HepG2 (cell line): ENCODE results near the gene RGS5. TPM values are rescaled to one million over a fixed set of nuclear protein-coding genes. Genes with fewer than 3 reads are reported as not detected.

Experiments used
- ATAC-seq: fragments of 200-7000 bp; cut with Tn5 transposase; 3 replicates; pipeline ENCODE4 v1.9.1; 2020; ENCODE audit warnings: mild to moderate bottlenecking, moderate library complexity
- BruUV-seq: library from RNA; stranded (reverse); fragments of 400-500 nt; replicated peaks from 2 replicates; lab custom pipeline; 2021; lab: Mats Ljungman, UMichigan
- CTCF ChIA-PET: fragments of 300-600 bp; formaldehyde crosslinking; extraction: SDS; loops from one replicate; lab custom pipeline; 2021; ENCODE audit warnings: low total read pairs, inconsistent platforms, low intra/inter-chr PET ratio; lab: Yijun Ruan, JAX
- POLR2A ChIA-PET: fragments of 350-600 bp; sonication (Branson Sonifier 250); formaldehyde crosslinking; loops from one replicate; lab custom pipeline; 2020; ENCODE audit warnings: antibody characterized with exemption, inconsistent platforms; lab: Yijun Ruan, JAX
- DNase-seq: peaks from one replicate; pipeline ENCODE4 v3.0.0-alpha.2; 2015; ENCODE audit warnings: low spot score
- FAIRE-seq: peaks from 3 replicates; lab custom pipeline; 2011; peaks lifted over from hg19 to GRCh38; lab: Jason Lieb, UNC
- H2AFZ ChIP-seq: one replicate; pipeline ENCODE4 v1.6.1; 2011; ENCODE audit warnings: low read length, inconsistent platforms
- H3K27ac ChIP-seq: fragments of 300-600 bp; 3 replicates; pipeline ENCODE4 v1.8.0; 2011; ENCODE audit warnings: mixed run types, mild to moderate bottlenecking, mixed read lengths, low read length, inconsistent platforms; ENCODE audit not compliant: insufficient read depth; ENCODE audit errors: extremely low read length
- H3K27me3 ChIP-seq, 2 experiments: fragments of 200-600 bp in 1 of 2; 2 replicates in 1 of 2; 3 replicates in 1 of 2; pipeline versions ENCODE4 v1.6.0 to v1.8.0; 2011; ENCODE audit warnings: low read length in 2 of 2, mild to moderate bottlenecking in 2 of 2, moderate library complexity in 2 of 2, inconsistent platforms in 1 of 2; ENCODE audit not compliant: insufficient read depth in 2 of 2, control insufficient read depth in 1 of 2
- H3K36me3 ChIP-seq, 2 experiments: fragments of 200-600 bp in 1 of 2; replicated peaks in 1 of 2; 2 replicates in 1 of 2; 3 replicates in 1 of 2; pipeline versions ENCODE4 v1.5.1 to v1.8.0; 2011; ENCODE audit warnings: low read length in 2 of 2, inconsistent platforms in 1 of 2; ENCODE audit not compliant: insufficient read depth in 2 of 2, control insufficient read depth in 1 of 2
- H3K4me1 ChIP-seq: 2 replicates; pipeline ENCODE4 v1.5.1; 2012; ENCODE audit warnings: low read length, inconsistent platforms; ENCODE audit not compliant: insufficient read depth
- H3K4me2 ChIP-seq: 2 replicates; pipeline ENCODE4 v1.6.0; 2011; ENCODE audit warnings: low read depth, low read length, inconsistent platforms
- H3K4me3 ChIP-seq, 3 experiments: fragments of 200-600 bp in 1 of 3; sonication (generic), shearing (Covaris generic) in 1 of 3; replicated peaks in 1 of 3; 2 replicates each; pipeline ENCODE4 v1.5.1; 2011 to 2016; ENCODE audit warnings: low read length in 3 of 3, inconsistent platforms in 2 of 3, low read depth in 2 of 3, mild to moderate bottlenecking in 2 of 3, control low read depth in 1 of 3, mixed read lengths in 1 of 3; ENCODE audit not compliant: insufficient read depth in 1 of 3
- H3K79me2 ChIP-seq: one replicate; pipeline ENCODE4 v1.6.1; 2011; ENCODE audit warnings: low read length, inconsistent platforms; ENCODE audit not compliant: insufficient read depth
- H3K9ac ChIP-seq: 2 replicates; pipeline ENCODE4 v1.6.0; 2011; ENCODE audit warnings: mild to moderate bottlenecking, low read depth, low read length, inconsistent platforms; ENCODE audit not compliant: insufficient read depth
- H3K9me3 ChIP-seq: 2 replicates; pipeline ENCODE4 v1.5.1; 2012; ENCODE audit warnings: mild to moderate bottlenecking, low read length
- H4K20me1 ChIP-seq: 2 replicates; pipeline ENCODE4 v1.6.0; 2011; ENCODE audit warnings: inconsistent platforms, mild to moderate bottlenecking, low read length, moderate library complexity; ENCODE audit not compliant: insufficient read depth
- CHD2 ChIP-seq: IDR thresholded peaks from 2 replicates; pipeline ENCODE4 v1.6.1; 2011; ENCODE audit warnings: low read depth, low read length, improper control_type of control experiment
- GLMP ChIP-seq: sonication (generic); formaldehyde crosslinking; IDR thresholded peaks from 2 replicates; pipeline ENCODE4 v1.9.0; 2021; ENCODE audit warnings: missing genetic modification reagents, mild to moderate bottlenecking, borderline replicate concordance
- HOXD1 ChIP-seq: sonication (generic); formaldehyde crosslinking; IDR thresholded peaks from 2 replicates; pipeline ENCODE4 v1.5.0; 2020; ENCODE audit warnings: missing genetic modification reagents
- RBFOX2 ChIP-seq: fragments of 200-400 bp; formaldehyde crosslinking; IDR thresholded peaks from 2 replicates; pipeline ENCODE4 v1.6.1; 2017; ENCODE audit warnings: low read depth, mild to moderate bottlenecking, low read length
- RBM39 ChIP-seq: fragments of 200-400 bp; formaldehyde crosslinking; IDR thresholded peaks from one replicate; pipeline ENCODE4 v1.6.1; 2018; ENCODE audit warnings: antibody characterized with exemption, mild to moderate bottlenecking, low read depth, low read length; ENCODE audit not compliant: poor library complexity, severe bottlenecking
- SSRP1 ChIP-seq: IDR thresholded peaks from 2 replicates; pipeline ENCODE4 v1.6.1; 2016; ENCODE audit warnings: control low read depth
- TCF12 ChIP-seq, 2 experiments: fragments of 450-650 bp in 1 of 2; sonication (generic) in 1 of 2; formaldehyde crosslinking in 1 of 2; IDR thresholded peaks; 2 replicates each; pipeline versions ENCODE4 v1.6.1 to v1.8.0; 2017 to 2022; ENCODE audit warnings: antibody characterized with exemption in 1 of 2, mild to moderate bottlenecking in 1 of 2, missing genetic modification reagents in 1 of 2, moderate library complexity in 1 of 2
- ZNF556 ChIP-seq: sonication (generic); formaldehyde crosslinking; IDR thresholded peaks from 2 replicates; pipeline ENCODE4 v1.4.0; 2020; ENCODE audit warnings: mild to moderate bottlenecking, missing genetic modification reagents, borderline replicate concordance
- ZNF570 ChIP-seq: sonication (generic); formaldehyde crosslinking; IDR thresholded peaks from 2 replicates; pipeline ENCODE4 v1.4.0; 2020; ENCODE audit warnings: mild to moderate bottlenecking, missing genetic modification reagents, borderline replicate concordance
- WGBS: methylation state at CpG from one replicate; pipeline ENCODE4 v1.1.6; 2017; ENCODE audit warnings: low lambda C conversion rate; 5-methylcytosine and 5-hydroxymethylcytosine counted together
- in situ Hi-C: cut with HindIII; loops from 2 replicates; pipeline ENCODE4 v1.10.0; 2017; ENCODE audit warnings: low pct_unique_long_range_greater_than_20kb; ENCODE audit not compliant: extremely low pct_ligation_motif_present
- intact Hi-C: fragments of 100-400 bp; cut with micrococcal nuclease; formaldehyde crosslinking; loops from one replicate; pipeline ENCODE4 v1.10.0; 2022; ENCODE audit not compliant: unreplicated experiment
- polyA plus RNA-seq, 8 experiments: library from polyadenylated mRNA; depleted of rRNA in 3 of 8; stranded (reverse) in 7 of 8; unstranded in 1 of 8; fragments of >200 nt; fragmentation: Illumina TruSeq in 4 of 8; extraction: Trizol in 4 of 8; gene quantifications; 2 replicates each; pipeline versions ENCODE4 v1.2.1 to v1.2.3, GENCODE V29; 2011 to 2016; ENCODE audit warnings: low read depth in 4 of 8, missing spikeins in 1 of 8, mixed read lengths in 1 of 8; ENCODE audit not compliant: insufficient read depth in 1 of 8
- total RNA-seq, 5 experiments: library from RNA; depleted of rRNA; stranded (reverse); fragments of >200 nt; fragmentation: Illumina TruSeq; extraction: Trizol; gene quantifications; 2 replicates each; pipeline ENCODE4 v1.2.3, GENCODE V29; 2016; ENCODE audit warnings: low read depth in 1 of 5
- TF ChIP-seq, protein P1 (sequence below): IDR thresholded peaks from 2 replicates; pipeline ENCODE4 v1.6.1; 2016; ENCODE audit warnings: low read depth, missing genetic modification reagents, missing compliant biosample characterization

The RGS5 gene
- total and polyA plus RNA-seq, 2 of the 13 experiments (the other 11 are each of a cell fraction or from before 2014, with no cell fraction given), result 1.9 to 2.3 TPM

DNA sequence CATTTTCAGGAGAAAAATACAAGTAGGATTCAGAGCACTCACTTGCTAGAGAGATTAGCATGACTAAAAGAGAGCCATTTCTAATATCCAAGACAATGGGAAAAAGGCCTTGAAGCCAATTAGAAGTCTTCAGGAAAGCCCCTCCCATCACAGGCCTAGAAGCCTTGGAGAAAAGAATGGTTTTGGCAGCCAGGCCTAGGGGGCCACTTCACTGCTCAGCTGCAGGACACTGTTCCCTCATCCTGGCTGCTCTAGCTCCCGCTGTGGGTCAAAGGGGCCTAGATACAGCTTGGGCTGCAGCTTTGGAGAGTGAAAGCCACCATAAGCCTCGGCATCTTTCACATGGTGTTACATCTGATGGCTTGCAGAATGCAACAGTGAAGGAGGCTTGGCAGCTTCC lies 70.7 kb downstream of the RGS5 start:
- DNase-seq, result no peak
- Histone ChIP-seq H3K4me2 (no peak overlapping the region), H3K9ac (no peak overlapping the region), H3K4me3 (no peak overlapping the region), H3K27ac (no peak overlapping the region), H2AFZ (no peak overlapping the region), H3K79me2 (no peaks in the 10 kb centered on the region), H3K27me3 (no peaks in the 10 kb centered on the region), H3K9me3 (no peaks in the 10 kb centered on the region), H4K20me1 (no peaks in the 10 kb centered on the region), H3K36me3 (no peaks in the 10 kb centered on the region), H3K4me1 (no peaks in the 10 kb centered on the region)
- ATAC-seq, result no peak
- TF ChIP-seq, protein P1, sequence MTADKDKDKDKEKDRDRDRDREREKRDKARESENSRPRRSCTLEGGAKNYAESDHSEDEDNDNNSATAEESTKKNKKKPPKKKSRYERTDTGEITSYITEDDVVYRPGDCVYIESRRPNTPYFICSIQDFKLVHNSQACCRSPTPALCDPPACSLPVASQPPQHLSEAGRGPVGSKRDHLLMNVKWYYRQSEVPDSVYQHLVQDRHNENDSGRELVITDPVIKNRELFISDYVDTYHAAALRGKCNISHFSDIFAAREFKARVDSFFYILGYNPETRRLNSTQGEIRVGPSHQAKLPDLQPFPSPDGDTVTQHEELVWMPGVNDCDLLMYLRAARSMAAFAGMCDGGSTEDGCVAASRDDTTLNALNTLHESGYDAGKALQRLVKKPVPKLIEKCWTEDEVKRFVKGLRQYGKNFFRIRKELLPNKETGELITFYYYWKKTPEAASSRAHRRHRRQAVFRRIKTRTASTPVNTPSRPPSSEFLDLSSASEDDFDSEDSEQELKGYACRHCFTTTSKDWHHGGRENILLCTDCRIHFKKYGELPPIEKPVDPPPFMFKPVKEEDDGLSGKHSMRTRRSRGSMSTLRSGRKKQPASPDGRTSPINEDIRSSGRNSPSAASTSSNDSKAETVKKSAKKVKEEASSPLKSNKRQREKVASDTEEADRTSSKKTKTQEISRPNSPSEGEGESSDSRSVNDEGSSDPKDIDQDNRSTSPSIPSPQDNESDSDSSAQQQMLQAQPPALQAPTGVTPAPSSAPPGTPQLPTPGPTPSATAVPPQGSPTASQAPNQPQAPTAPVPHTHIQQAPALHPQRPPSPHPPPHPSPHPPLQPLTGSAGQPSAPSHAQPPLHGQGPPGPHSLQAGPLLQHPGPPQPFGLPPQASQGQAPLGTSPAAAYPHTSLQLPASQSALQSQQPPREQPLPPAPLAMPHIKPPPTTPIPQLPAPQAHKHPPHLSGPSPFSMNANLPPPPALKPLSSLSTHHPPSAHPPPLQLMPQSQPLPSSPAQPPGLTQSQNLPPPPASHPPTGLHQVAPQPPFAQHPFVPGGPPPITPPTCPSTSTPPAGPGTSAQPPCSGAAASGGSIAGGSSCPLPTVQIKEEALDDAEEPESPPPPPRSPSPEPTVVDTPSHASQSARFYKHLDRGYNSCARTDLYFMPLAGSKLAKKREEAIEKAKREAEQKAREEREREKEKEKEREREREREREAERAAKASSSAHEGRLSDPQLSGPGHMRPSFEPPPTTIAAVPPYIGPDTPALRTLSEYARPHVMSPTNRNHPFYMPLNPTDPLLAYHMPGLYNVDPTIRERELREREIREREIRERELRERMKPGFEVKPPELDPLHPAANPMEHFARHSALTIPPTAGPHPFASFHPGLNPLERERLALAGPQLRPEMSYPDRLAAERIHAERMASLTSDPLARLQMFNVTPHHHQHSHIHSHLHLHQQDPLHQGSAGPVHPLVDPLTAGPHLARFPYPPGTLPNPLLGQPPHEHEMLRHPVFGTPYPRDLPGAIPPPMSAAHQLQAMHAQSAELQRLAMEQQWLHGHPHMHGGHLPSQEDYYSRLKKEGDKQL (CRISPR knock-in tag), result no peak
- TF ChIP-seq RBM39, result no peak
- no peak for TF ChIP-seq RBFOX2
- TF ChIP-seq ZNF556, result no peak
- TF ChIP-seq ZNF570 (CRISPR knock-in tag), result no peak
- TF ChIP-seq SSRP1 (CRISPR knock-in tag), result no peak
- no peak for TF ChIP-seq CHD2
- no peak for TF ChIP-seq GLMP (CRISPR knock-in tag)
- TF ChIP-seq HOXD1, result no peak
- TF ChIP-seq TCF12 (IDR thresholded peaks at IDR 0.05), result no peak
- TF ChIP-seq TCF12 (CRISPR knock-in tag; IDR thresholded peaks at IDR 0.05), result no peak
- ChIA-PET POLR2A (no interaction called here), CTCF (no interaction called here)
- no TSS peak for BruUV-seq
- 83% methylated on average over 1 of the region's 2 CpGs for WGBS
- intact Hi-C loops, result no loop called here
- FAIRE-seq, result no peak
- in situ Hi-C loops, result no loop called here
